HG02970 (cell line): ENCODE data around the gene CCDC97.
"Not testable (repeated sequence)": the region's sequence is repeated elsewhere in the genome, so short reads cannot be mapped to it uniquely, and the experiment has no call there.

Experiments used
- ATAC-seq: cut with Tn5 transposase; IDR thresholded peaks from one replicate; pipeline ENCODE4 v1.9.1; 2021; ENCODE audit warnings: mild to moderate bottlenecking, moderate library complexity, moderate number of reproducible peaks; ENCODE audit not compliant: unreplicated experiment, low FRiP score

The CCDC97 gene

GRCh38 chr19:41310033-41310831 lies at the start of gene CCDC97:
Gene CCDC97, plus strand, starts transcription at chr19:41310172. Its CDS starts 139 bp downstream, at chr19:41310311.
- ATAC-seq: peak; percentile 79

DNA sequence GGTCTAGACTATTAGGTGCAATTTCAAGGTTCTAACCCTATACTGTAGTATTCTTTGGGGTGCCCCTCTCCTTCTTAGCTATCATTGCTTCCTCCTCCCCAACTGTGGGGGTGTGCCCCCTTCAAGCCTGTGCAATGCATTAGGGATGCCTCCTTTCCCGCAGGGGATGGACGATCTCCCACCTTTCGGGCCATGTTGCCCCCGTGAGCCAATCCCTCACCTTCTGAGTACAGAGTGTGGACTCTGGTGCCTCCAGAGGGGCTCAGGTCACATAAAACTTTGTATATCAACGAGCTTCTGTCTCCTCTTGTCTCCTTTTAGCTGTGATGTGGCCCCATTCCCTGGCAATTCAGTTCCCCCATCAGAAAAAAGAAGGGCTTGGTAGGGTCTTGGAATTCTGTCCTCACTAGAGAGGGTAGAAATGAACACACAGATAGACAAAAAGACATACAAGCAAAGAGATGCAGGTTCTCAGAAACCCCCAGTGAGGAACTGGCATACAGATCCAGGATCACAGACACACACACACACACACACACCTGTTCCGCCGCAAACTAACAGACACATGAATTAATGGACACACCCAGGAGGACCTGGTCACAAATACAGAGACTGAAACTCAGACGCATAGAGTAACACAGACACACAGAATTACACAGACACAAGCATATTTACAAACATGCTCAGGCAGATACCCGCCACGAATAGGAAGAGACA lies 48.3 kb upstream of the CCDC97 start:
- no peak for ATAC-seq

GRCh38 chr19:41263042-41263849 lies 46.7 kb upstream of the CCDC97 start:
- ATAC-seq: peak; percentile 10

- peak; percentile 75 for ATAC-seq
Measured at GRCh38 chr19:41263850-41264580, 46.0 kb upstream of the CCDC97 start, which contains the start of gene HNRNPUL1. Gene HNRNPUL1, plus strand, starts transcription at chr19:41264372. Its CDS starts 132 bp downstream, at chr19:41264504.

GRCh38 chr19:41264581-41265394 lies 45.2 kb upstream of the CCDC97 start:
- no peak for ATAC-seq

DNA sequence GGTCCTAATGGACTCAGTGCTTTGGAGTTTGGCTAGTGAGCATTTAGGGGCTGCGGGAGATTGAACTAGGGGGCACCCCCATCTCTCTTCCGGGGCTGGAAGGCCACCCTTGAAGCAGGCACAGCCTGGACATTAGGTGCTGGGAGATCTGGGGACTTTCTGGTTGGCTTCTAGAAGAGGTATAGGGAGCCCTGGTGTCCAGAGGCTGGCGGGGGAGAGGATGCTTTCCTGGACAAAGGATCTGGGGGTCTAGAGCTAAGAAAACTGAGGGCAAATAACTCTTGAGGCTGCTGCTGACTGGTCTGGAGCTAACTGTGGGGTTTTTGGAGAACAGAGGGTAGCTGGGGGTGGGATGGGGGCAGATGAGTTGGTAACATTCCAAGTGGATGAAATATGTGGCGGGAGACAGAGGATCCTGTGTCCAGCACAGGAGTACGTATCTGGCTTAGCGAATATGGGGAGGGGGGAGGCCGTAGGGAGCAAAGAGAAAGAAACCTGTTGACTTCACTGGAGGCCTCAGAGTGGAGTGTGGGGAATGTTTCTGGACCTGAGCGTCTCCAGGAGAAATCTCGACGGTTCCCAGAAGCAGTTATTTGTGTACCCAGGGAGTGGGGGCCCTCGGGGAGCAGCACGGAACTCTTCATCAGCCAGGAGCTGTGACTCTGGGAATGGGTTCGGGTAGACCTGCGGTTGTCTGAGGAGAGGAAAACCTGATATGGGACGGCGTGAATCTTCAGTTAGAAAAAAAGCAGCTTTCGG lies 44.4 kb upstream of the CCDC97 start:
- ATAC-seq: no peak

DNA sequence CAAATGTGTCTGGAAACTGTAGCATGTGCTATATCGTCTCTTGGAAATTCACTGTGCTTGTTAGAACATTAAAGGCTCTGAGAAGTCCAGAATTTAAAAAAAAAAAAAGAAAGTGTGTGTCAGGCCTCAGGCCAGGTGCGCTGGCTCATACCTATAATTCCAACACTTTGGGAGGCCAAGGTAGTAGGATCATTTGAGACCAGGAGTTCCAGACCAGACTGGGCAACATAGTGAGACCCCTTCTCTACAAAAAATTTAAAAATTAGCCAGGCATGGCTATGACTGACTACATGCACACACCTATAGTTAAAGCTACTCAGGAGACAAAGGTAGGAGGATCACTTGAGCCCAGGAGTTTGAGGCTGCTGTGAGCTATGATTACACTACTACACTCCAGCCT lies 40.9 kb upstream of the CCDC97 start:
- no peak for ATAC-seq

GRCh38 chr19:41269571-41269970 lies 40.4 kb upstream of the CCDC97 start:
- no peak for ATAC-seq

DNA sequence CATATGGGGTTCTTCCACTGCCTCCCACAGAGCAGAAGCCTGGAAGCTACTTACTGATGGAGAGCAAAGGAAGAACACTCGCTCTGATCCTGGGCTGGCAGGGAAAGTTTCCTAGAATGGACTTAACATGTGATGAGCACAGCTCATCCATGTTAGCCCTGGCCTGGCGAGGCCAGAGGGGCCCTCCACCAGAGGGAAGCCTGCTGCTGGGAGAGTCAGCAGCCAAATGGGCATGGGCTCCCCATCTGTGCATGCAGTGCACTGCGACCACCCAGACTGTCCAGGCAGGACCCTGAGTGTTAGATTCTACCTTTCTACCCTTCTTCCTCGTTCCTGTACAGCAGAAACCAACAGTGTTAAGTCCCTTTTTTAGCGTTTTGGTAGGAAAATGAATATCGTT lies 36.9 kb upstream of the CCDC97 start:
- ATAC-seq: no peak

- ATAC-seq: no peak
Measured at GRCh38 chr19:41274802-41275201, 35.2 kb upstream of the CCDC97 start.

DNA sequence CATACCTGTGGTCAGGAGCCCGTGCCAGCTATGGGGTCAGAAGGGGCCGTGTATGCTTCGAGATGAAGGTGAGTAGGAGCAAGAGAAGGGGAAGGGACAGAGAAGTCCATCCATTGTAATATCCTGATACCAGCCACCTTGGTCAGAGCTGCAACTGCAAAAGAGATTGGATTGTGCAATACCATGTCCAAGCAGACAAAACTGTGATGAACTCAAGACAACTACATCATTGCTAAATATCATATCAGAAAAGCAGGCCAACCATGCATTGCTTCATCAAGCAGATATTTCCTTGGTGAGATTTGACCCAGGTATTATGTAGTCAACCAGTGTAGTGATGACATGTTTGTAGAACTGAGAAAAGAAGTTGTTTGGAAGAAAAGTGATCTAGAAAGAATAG lies 33.7 kb upstream of the CCDC97 start:
- ATAC-seq: no peak

- ATAC-seq: no peak
Measured at GRCh38 chr19:41278478-41278877, 31.5 kb upstream of the CCDC97 start.

- ATAC-seq: no peak
Measured at GRCh38 chr19:41288673-41289530, 21.1 kb upstream of the CCDC97 start.

DNA sequence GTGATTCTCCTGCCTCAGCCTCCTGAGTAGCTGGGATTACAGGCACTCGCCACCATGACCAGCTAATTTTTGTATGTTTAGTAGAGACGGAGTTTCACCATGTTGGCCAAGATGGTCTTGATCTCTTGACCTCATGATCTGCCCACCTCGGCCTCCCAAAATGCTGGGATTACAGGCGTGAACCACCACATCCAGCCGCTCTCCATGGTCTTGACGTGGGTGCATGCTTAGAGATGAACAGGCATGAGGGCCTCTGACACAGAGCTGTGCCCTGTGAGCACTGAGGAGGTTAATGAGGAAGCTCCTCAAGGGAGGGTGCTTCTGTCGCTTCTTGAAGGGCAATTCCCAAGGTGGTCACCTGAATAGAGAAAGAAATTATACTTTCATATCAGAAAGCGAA lies 20.2 kb upstream of the CCDC97 start:
- ATAC-seq: not testable (repeated sequence)

GRCh38 chr19:41294393-41294792 lies 15.6 kb upstream of the CCDC97 start:
- no peak for ATAC-seq

- ATAC-seq: no peak
Measured at GRCh38 chr19:41295499-41295898, 14.5 kb upstream of the CCDC97 start.

- no peak for ATAC-seq
Measured at GRCh38 chr19:41296433-41296871, 13.5 kb upstream of the CCDC97 start.
